H1 (cell line): ENCODE data around the gene HNRNPM.

ENCODE experiments used
- BCL11A ChIP-seq, 2 experiments: IDR thresholded peaks; one replicate each; pipeline ENCODE4 v1.6.1; 2011; ENCODE audit warnings: low read depth in 2 of 2, low read length in 2 of 2, mild to moderate bottlenecking in 2 of 2
- CEBPB ChIP-seq: IDR thresholded peaks from 2 replicates; pipeline ENCODE4 v1.6.1; 2012; ENCODE audit warnings: low read depth, low read length
- CTCF ChIP-seq, 3 experiments: IDR thresholded peaks; 1 replicate in 2 of 3; 2 replicates in 1 of 3; pipeline versions ENCODE4 v1.5.1 to v1.6.1; 2011; ENCODE audit warnings: low read length in 3 of 3, mild to moderate bottlenecking in 3 of 3, inconsistent platforms in 2 of 3, low read depth in 1 of 3, moderate library complexity in 1 of 3; ENCODE audit not compliant: insufficient read depth in 1 of 3; ENCODE audit errors: control extremely low read depth in 1 of 3
- EGR1 ChIP-seq: IDR thresholded peaks from 2 replicates; pipeline ENCODE4 v1.6.1; 2011; ENCODE audit warnings: low read depth, low read length, borderline replicate concordance
- EP300 ChIP-seq, 2 experiments: IDR thresholded peaks; 1 replicate in 1 of 2; 2 replicates in 1 of 2; pipeline ENCODE4 v1.6.1; 2011 to 2012; ENCODE audit warnings: low read depth in 2 of 2, low read length in 2 of 2, mild to moderate bottlenecking in 2 of 2, borderline replicate concordance in 1 of 2, inconsistent platforms in 1 of 2, moderate library complexity in 1 of 2
- EZH2 ChIP-seq: fragments of 200-600 bp; sonication (generic); IDR thresholded peaks from 2 replicates; pipeline ENCODE4 v1.7.1; 2012; ENCODE audit warnings: low read depth, mild to moderate bottlenecking, moderate library complexity, low read length, inconsistent platforms; ENCODE audit not compliant: severe bottlenecking
- MAFK ChIP-seq: IDR thresholded peaks from 2 replicates; pipeline ENCODE4 v1.6.1; 2012; ENCODE audit warnings: low read depth, mild to moderate bottlenecking, improper control_type of control experiment, low read length
- NANOG ChIP-seq: IDR thresholded peaks from 2 replicates; pipeline ENCODE4 v1.6.1; 2011; ENCODE audit warnings: low read length, low read depth, mild to moderate bottlenecking, inconsistent platforms; ENCODE audit not compliant: insufficient read depth, poor library complexity, severe bottlenecking
- POLR2A ChIP-seq, 2 experiments: IDR thresholded peaks; 1 replicate in 1 of 2; 2 replicates in 1 of 2; pipeline ENCODE4 v1.6.1; 2011; ENCODE audit warnings: low read depth in 2 of 2, low read length in 2 of 2, mild to moderate bottlenecking in 2 of 2; ENCODE audit errors: control extremely low read depth in 1 of 2
- RAD21 ChIP-seq, 2 experiments: IDR thresholded peaks in 1 of 2; conservative IDR thresholded peaks in 1 of 2; 2 replicates each; pipeline ENCODE4 v1.6.1; 2011; ENCODE audit warnings: low read depth in 2 of 2, low read length in 2 of 2, improper control_type of control experiment in 1 of 2, inconsistent platforms in 1 of 2, mild to moderate bottlenecking in 1 of 2, moderate library complexity in 1 of 2
- RXRA ChIP-seq: IDR thresholded peaks from 2 replicates; pipeline ENCODE4 v1.6.1; 2011; ENCODE audit warnings: low read depth, mild to moderate bottlenecking, low read length, moderate library complexity; ENCODE audit not compliant: insufficient read depth
- TAF1 ChIP-seq: IDR thresholded peaks from 2 replicates; pipeline ENCODE4 v1.6.1; 2011; ENCODE audit warnings: mild to moderate bottlenecking, low read depth, low read length
- TEAD4 ChIP-seq: IDR thresholded peaks from 2 replicates; pipeline ENCODE4 v1.6.1; 2012; ENCODE audit warnings: low read depth, low read length, inconsistent platforms, mixed read lengths
- TF ChIP-seq, protein P1 (sequence below): IDR thresholded peaks from 2 replicates; pipeline ENCODE4 v1.6.1; 2011; ENCODE audit warnings: low read length, improper control_type of control experiment

DNA sequence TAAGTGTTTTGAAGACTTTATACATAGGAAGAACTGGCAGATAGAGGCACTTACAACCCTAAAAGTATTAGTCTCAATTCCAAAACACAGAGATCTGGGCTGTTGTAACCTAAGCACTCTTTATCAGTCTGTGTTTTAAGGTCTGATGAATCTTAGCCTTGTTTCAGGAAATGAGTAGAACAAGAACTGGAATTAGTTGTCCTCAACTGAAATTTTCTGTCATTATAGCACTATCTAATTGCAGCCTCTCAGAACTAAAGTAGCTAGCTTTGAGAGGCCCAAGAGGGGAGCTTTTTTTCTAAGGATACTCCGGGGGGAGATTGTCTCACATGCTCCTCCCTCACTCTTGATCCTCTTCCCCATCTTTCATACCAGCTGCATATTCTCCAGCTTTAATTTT, 13.1 kb downstream of the HNRNPM start:
- TF ChIP-seq CTCF (IDR thresholded peaks at IDR 0.05; ENCODE audit: control extremely low read depth in 1 of 3, insufficient read depth in 1 of 3, low read depth in 1 of 3, low read length in 3 of 3), result no peak
- TF ChIP-seq EZH2, result no peak
- no peak for TF ChIP-seq RAD21 (IDR thresholded peaks at IDR 0.05 in 1 of 2, conservative IDR thresholded peaks at IDR 0.05 in 1 of 2; ENCODE audit: low read depth in 2 of 2, low read length in 2 of 2)
- no peak for TF ChIP-seq CEBPB
- no peak for TF ChIP-seq MAFK
- TF ChIP-seq, protein P1, sequence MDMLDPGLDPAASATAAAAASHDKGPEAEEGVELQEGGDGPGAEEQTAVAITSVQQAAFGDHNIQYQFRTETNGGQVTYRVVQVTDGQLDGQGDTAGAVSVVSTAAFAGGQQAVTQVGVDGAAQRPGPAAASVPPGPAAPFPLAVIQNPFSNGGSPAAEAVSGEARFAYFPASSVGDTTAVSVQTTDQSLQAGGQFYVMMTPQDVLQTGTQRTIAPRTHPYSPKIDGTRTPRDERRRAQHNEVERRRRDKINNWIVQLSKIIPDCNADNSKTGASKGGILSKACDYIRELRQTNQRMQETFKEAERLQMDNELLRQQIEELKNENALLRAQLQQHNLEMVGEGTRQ, result no peak
- TF ChIP-seq POLR2A (IDR thresholded peaks at IDR 0.05; ENCODE audit: control extremely low read depth in 1 of 2, low read depth in 2 of 2, low read length in 2 of 2), result no peak
- no peak for TF ChIP-seq EGR1
- no peak for TF ChIP-seq EP300 (IDR thresholded peaks at IDR 0.05; ENCODE audit: borderline replicate concordance in 1 of 2, low read depth in 2 of 2, low read length in 2 of 2)
- TF ChIP-seq TAF1, result no peak
- no peak for TF ChIP-seq NANOG
- TF ChIP-seq BCL11A (IDR thresholded peaks at IDR 0.05; ENCODE audit: low read depth in 2 of 2, low read length in 2 of 2), result no peak
- TF ChIP-seq TEAD4, result no peak
- TF ChIP-seq RXRA, result no peak
